Retina (tissue), 1 donor: Measurements from ENCODE around the gene ANKRD33.

Experiments
- DNase-seq: peaks from one replicate; pipeline ENCODE4 v3.0.0-alpha.2; 2016

ANKRD33 gene

GRCh38 chr12:51922146-51922545, 34.2 kb downstream of the ANKRD33 start:
- no peak for DNase-seq

- no peak for DNase-seq
These were observed 35.0 kb downstream of the ANKRD33 start for GRCh38 chr12:51922762-51923505.

GRCh38 chr12:51923506-51924365, 35.8 kb downstream of the ANKRD33 start:
- DNase-seq: peak; percentile 73

- no peak for DNase-seq
These were observed 36.8 kb downstream of the ANKRD33 start for GRCh38 chr12:51924551-51925319.

- DNase-seq: no peak
These were observed 37.6 kb downstream of the ANKRD33 start for GRCh38 chr12:51925346-51926063.

GRCh38 chr12:51926064-51926632, 38.2 kb downstream of the ANKRD33 start:
- DNase-seq: no peak

- DNase-seq: no peak
These were observed 38.8 kb downstream of the ANKRD33 start for GRCh38 chr12:51926718-51927117.

GRCh38 chr12:51932218-51933076, 44.5 kb downstream of the ANKRD33 start:
- no peak for DNase-seq

GRCh38 chr12:51934080-51934479, 46.2 kb downstream of the ANKRD33 start:
- no peak for DNase-seq

GRCh38 chr12:51937926-51938325, 50.0 kb downstream of the ANKRD33 start:
- no peak for DNase-seq

GRCh38 chr12:51938726-51939125, 50.8 kb downstream of the ANKRD33 start:
- no peak for DNase-seq

GRCh38 chr12:51941011-51941581, 53.2 kb downstream of the ANKRD33 start:
- DNase-seq: peak; percentile 55
